GM21825 (cell line): ENCODE measurements around the gene MARK3.

ENCODE experiments used
- ATAC-seq: cut with Tn5 transposase; IDR thresholded peaks from one replicate; pipeline ENCODE4 v1.9.1; 2021; ENCODE audit warnings: mild to moderate bottlenecking, moderate library complexity; ENCODE audit not compliant: unreplicated experiment

Gene MARK3

DNA sequence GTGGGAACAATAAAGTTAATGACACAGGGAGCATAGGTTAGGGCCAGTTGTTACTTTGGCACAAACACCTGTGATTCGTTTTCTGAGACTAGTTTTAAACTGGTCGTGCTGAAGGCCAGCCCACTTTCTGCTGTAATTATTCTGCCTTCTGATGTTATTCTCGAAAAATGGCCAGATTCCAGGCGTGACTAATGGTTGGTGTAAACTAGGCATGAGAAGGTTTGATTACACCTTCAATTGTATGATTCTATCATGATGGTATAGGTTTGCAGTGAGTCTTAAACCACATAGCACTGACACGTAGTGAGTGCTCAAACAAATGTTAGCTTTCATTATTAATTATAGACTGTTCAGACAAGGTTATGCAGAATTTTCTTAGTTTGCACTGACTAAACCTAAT lies 98.4 kb downstream of the MARK3 start:
- ATAC-seq = no peak

DNA sequence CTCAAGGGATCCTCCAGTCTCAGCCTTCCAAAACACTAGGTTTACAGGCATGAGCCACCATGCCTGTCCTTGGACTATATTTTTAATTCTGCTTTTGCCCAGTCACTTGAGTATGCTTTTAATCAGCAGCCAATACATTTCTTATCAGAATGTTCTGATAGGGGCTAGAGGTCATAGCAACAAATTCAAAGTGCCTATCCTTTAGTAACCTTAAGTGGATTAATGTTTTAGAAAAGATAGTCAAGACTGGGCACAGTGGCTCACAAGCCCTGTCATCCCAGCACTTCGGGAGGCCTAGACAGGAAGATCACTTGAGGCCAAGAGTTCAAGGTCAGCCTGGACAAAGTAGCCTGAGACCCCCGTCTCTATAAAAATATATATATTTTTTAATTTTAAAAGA lies 100.3 kb downstream of the MARK3 start:
- ATAC-seq = no peak

DNA sequence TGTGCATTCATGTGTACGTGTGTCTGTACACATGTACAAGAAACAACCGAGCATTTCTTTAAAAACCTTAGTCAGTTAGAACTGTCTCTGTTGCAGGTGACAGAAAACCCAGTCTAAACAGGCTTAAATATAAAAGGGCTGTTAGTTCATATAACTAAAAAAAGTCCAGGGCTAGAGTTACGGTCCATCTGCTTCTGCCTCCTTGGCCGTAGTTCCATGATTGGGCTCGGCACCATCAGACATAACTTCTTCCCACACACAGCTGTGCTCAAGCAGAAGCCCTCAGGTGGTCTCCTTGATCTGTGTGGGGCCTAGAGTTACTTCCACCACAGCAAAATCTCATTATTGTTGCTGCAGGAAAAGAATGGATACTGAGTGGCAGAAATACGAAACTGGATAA lies 102.9 kb downstream of the MARK3 start:
- ATAC-seq = no peak

DNA sequence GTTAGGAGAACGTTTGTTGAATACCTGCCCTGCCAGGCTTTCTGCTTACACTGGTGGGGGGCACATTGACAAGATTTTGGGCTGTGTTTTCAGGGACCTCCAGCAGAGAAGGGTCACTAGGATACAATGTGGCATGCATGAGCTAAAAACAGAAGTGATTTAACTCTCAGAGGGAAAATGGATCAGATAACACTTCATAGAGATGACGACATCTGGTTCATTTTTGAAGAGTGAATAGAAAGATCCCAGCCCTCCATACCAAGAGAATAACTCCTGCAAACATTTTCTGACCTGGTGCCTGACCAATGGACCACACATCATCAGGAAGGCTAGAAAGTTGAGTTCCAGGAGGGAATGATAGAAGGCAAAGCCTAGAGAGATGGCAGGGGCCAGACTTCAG lies 103.7 kb downstream of the MARK3 start:
- no peak for ATAC-seq

DNA sequence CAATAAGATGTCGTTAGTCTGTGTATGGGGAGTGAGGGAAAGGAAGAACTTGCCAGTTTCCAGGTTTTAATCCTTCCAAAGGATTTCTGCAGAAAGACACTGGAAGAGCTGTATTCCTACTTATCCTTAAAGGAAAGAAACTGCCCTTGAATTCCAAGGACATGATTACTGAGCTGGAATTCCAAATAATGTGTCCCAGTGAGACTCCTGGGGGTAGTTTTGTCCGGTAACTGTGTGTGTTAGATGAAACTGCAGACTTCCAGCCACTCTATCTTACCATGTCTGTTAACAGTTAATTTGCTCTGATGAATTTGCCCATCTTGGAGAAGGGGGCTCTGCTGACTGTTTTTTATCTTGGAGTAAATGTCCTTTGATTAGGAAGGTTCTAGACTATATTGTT lies 104.4 kb downstream of the MARK3 start:
- ATAC-seq = no peak

DNA sequence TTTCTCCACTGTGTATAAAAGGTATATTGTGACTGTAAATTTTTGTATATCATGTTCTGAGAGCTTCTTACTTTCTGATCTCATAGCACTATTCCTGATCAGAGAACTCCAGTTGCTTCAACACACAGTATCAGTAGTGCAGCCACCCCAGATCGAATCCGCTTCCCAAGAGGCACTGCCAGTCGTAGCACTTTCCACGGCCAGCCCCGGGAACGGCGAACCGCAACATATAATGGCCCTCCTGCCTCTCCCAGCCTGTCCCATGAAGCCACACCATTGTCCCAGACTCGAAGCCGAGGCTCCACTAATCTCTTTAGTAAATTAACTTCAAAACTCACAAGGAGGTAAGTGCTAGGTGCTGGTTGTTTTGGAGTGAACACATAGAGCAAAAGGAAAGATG lies 106.5 kb downstream of the MARK3 start:
- no peak for ATAC-seq

DNA sequence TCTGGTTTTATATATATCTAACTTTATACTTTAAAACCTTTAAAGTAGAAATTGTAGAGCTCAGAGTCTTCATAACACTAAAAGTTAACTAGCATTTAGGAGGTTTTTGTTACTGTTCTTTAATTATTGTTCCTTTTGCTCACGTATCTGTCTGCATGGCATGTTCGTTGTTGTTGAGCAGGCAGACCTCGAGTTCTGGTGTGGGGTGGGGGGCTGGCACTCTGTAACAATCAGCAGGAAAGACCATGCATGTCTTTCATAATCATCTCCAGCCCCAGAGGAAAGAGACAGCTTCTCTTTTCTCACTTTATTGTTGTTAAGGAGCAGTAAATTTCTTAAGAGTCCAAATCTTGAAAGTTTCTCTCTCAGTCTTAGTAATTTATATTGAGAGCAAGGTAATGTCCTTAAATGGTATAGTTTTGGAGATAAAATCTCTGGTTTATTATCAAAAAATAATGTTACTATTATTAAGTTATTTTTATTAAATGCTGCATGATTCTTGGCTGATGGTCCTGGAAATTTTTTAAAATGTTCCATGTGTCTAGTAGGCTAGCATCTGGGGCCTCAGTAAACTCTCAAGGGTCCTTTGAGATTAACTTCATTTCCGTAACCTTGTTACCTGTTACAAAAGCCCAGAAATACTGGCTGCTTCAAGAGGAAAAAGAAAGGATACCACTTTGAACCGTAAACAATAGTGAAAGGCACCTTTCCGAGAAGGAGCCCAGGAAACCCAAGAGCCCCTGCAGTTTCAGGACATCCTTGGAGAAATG lies 107.1 kb downstream of the MARK3 start:
- no peak for ATAC-seq

DNA sequence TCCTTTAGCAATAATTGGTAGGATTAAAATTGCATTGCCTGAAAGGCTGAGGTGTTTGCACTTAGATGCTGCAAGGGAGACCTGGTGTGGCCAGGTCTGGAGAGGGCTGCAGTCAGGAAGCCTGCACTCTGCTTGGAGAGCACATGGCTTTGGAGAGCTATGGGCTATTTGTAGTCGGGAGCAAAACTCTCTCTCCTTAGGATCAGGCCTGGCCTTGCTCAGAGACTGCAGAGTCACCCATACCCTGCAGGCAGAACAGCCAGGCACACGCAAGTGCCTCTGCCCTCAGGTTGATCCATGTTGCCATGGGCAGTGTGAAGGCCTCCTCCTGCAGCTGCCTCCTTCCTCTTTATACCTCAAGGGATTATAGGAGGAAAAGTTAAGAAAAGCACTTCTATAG lies 110.6 kb downstream of the MARK3 start:
- ATAC-seq = no peak

DNA sequence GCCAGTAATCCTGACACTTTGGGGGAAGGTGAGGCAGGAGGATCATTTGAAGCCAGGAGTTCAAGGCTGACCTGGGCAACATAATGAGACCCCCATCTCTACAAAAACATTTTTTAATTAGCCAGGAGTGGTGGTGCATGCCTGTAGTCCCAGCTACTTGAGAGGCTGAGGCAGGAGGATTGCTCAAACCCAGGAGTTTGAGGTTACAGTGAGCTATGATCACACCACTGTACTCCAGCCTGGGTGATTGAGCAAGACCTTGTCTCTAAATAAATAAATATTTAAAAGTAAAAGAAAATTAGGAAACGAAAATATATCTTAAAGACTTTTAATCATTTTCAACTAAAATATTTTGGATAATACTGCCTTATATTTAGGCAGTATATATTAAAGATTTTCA lies 111.6 kb downstream of the MARK3 start:
- ATAC-seq = no peak

DNA sequence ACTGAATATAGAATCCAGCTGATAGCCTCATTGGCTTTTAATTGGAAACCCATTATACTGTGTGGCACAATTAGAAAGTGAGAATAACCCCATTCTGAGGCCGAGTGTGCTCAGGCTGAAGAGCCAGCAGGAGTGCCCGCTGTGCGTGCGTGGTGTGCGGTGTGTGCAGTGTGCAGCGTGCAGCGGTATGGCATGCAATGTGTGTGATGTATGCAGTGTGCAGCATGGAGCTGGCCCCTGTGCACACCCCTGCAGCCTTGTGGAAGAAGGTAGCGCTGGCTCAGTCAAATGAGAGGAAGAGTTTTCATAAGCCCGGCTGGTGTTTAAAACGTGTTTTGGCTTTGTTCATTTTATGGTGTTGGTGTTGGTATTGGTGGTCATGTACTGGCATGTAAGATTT lies 114.5 kb downstream of the MARK3 start:
- ATAC-seq = no peak

DNA sequence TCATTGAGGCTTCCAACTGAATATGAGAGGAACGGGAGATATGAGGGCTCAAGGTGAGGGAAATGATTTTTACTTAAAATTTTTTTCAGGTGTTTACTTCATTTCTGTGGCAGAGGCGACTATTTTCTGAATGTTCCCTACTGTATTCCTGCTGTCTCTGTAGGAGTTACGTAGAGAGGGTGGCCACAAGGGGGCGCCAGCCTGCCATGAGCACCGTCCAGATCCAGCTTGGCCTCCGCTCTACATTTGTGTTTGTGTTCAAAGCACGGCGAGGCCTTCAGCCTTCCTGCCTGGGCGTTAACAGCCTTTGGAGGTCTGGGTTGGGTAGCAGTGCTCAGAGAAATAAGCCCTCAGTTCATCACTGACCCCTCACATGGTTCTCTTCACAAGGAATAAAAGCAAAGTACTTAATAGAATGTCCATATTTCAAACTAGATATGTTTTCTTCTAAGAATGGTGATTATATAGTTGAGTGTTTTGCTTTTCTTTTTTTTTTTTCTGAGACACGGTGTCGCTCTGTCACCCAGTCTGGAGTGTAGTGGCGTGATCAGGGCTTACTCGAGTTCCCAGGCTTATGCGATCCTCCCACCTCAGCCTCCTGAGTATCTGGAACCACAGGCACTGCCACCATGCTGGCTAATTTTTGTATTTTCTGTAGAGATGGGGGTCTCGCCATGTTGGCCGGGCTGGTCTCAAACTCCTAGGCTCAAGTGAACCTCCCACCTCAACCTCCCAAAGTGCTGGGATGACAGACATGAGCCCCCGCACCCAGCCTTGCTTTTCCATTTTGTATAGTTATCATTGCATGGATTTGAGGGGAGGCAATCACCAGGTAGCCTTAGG lies 115.2 kb downstream of the MARK3 start:
- no peak for ATAC-seq

DNA sequence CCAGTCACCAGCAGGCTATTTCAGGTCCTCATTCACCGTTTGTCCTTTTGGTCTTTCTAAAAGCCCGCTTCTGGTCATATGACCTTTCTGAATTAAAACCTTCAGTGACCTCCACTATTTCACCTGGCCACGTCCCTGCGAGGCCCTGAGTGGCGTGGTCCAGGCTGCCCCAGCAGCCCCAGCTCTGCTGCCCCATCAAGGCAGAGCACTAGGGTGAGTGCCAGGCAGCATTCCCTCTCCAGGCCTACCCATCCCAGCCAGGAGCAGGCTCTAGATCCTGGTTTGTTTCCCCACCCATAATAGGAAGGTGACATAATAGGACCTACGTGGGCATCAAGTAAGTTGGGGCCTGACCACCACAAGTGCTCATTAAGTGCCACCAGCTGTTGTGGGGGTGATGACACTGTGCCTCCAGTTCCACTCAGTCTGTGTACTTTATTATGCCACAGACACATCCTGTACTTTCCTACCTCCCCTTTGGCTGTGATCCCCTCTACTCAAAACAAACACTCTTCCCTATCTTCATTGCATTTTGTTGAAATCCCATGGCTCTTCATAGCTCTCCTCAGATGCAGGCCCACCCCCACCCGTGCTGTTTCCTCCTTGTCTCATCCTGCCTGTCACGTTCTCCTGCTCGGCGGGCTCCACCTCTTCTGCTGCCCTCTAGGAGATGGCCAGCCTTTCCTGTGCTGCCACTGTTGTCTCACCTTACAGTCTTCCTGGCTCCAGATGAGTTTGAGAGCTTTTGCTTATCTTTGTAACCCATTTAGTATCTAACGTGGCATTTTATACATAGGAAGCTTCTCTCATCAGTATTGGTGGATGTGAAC lies 116.0 kb downstream of the MARK3 start:
- ATAC-seq = no peak

DNA sequence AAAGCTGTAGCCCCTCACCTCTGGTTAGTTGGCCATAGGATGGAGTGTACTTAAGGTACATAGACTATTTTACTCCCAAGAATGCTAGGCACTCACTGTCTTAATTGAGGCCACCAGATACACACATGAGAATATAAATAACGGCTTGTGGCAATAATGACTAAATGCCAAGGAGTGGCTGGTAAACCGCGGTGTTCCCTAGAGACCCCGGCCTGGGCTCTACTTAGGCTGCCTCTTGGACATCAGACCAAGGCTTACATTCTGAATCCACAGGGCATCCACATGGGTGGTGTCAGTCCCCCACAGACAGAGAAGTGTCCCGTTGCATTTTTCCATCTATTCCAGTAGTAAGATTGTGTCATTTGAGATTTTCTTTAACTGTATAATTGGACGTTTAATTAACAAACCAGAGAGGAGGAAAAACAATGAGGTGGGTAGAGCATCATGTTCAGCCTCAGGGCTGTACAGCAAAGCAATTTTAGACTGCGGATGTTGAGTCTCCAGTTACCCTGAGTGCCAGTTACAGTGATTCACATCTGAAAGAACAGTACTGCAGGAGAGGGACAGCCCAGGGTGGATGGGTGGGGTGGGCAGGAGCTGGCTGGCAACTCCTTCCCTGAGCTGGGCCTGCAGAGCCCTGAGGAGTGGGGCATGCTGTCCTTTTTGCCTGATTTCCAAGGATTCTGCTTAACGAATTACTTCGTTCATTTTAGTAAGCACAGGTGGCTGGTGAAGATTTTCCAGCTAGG lies 116.9 kb downstream of the MARK3 start:
- ATAC-seq = no peak

DNA sequence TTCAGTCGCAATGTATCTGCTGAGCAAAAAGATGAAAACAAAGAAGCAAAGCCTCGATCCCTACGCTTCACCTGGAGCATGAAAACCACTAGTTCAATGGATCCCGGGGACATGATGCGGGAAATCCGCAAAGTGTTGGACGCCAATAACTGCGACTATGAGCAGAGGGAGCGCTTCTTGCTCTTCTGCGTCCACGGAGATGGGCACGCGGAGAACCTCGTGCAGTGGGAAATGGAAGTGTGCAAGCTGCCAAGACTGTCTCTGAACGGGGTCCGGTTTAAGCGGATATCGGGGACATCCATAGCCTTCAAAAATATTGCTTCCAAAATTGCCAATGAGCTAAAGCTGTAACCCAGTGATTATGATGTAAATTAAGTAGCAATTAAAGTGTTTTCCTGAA lies 117.7 kb downstream of the MARK3 start:
- no peak for ATAC-seq

DNA sequence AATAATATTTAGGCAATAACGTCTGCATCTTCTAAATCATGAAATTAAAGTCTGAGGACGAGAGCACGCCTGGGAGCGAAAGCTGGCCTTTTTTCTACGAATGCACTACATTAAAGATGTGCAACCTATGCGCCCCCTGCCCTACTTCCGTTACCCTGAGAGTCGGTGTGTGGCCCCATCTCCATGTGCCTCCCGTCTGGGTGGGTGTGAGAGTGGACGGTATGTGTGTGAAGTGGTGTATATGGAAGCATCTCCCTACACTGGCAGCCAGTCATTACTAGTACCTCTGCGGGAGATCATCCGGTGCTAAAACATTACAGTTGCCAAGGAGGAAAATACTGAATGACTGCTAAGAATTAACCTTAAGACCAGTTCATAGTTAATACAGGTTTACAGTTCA lies 118.1 kb downstream of the MARK3 start:
- no peak for ATAC-seq

DNA sequence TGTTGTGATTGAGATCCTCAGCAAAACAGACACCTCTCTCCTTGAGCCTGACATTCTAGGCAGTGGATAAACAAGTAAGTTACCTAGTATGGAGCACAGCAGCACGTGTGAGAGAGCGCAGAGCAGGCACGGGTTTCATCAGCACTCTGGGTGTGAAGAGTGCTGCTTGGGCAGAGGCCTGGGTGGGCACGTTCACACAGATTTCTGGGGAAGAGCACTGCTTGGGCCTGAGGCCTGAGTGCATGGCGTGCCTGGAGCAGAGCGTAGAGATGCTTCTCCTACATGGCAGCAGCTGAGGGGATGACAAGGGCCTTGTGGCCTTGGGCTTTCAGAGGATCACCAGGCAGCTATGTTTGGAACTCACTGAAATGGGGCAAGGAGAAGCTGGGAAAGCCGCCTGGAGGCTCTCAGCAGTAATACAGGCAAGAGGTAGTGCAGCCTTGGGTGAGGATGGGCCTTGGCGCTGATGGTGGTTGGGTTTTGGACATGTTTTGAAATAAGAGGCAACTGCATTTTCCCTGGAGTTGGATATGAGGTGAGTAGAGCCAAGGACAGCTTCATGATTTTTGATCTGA lies 119.9 kb downstream of the MARK3 start:
- no peak for ATAC-seq

DNA sequence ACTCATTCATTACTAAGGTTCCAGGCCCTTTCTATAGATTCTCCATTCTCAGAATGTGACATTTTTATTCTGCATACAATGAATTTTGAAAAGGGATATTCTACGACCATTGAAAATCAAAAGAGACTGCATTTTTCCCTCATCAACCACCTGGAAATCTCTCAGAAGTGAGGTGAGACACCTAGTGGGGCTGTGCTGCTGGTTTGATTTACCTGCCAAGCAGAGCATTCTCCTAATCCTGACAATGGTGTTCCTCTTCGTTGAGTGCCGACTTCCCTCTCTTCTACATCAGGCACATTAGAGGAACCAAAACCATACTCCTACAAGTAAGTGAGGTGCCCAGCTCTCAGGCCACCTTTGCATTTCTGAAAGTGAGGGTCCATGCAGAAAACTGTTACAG lies 122.5 kb downstream of the MARK3 start:
- no peak for ATAC-seq

DNA sequence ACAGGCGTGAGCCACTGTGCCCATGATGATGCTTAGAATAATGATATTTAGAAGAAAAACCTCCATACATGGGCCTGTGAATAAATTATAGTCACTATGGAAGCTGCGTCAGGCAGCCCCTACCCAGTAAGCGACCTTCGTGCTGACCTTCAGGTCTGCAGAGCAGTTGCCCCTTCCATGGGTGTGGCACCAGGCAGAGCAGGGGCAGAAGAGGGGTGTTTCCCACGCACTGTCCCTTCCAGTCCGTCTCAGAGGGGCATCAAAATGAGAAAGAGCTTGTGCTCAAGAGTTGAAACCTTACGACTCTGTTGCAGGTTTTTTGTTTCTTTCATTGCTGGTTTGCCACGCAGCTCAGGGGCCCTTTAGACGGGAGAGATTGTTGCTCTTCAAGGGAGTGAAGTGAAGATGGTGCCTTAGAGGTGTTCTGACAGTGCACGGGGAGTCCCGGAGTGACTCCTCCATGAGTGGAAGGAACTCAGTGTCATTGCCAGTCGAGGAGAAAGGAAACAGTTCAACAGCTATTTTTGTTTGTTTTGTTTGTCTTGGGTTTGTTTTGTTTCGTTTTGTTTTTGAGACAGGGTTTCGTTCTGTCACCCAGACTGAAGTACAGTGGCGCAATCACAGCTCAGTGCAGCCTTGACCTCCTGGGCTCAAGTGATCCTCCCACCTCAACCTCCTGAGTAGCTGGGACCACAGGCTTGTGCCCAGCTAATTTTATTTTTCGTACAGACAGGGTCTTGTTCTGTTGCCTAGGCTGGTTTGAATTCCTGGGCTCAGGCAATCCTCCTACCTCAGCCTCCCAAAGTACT lies 123.5 kb downstream of the MARK3 start:
- no peak for ATAC-seq

DNA sequence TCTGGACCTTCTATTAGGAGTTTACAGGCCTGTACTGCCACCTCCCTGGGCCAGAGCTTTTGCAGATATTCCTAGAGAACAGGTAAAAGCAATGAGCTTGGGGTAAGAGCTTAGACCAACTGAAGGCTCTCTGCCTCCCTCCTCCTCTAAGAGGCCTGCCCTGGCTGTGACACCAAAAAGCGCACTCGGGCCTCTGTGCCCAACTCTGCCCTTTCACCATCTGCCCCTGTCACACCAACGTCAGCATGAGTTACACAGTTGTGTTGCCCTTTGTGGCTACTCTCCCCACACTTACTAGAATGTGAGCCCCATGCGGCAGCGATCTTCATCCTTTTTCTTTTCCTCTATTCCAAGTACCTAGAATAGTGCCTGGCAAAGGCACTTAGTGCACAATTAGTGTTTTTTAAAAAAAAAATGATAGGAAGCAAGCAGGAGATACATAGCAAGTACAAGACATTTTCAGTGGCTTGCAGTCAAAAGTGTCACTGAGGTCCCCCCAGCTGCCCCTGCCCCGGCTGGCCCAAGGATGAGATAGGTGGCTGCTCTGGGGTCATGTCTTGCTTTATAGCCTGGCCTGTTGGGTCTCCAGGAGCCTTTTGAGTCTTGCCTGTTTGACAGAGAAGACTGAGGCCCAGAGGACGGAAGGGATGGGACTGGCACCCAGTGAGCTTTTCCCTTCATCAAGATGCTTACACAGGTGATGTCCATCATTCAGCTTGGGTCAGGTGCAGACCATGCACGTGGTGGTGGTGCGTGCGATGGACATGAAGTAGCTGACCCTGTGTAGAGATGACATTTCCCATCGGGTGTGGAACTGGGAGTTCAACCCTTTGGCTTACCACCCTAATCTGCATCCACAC lies 124.9 kb downstream of the MARK3 start:
- ATAC-seq = no peak
